Neural progenitor cell (in vitro differentiated cells): ENCODE results near the gene LDHD.

ENCODE experiments used
- EZH2 ChIP-seq: fragments of 200-600 bp; sonication (generic); IDR thresholded peaks from 2 replicates; pipeline ENCODE4 v1.6.1; 2017; ENCODE audit warnings: antibody characterized with exemption, mild to moderate bottlenecking, moderate library complexity
- TF ChIP-seq, protein P1 (sequence below): fragments of 200-600 bp; sonication (generic); IDR thresholded peaks from 2 replicates; pipeline ENCODE4 v1.5.1; 2017; ENCODE audit warnings: antibody characterized with exemption, mild to moderate bottlenecking

DNA sequence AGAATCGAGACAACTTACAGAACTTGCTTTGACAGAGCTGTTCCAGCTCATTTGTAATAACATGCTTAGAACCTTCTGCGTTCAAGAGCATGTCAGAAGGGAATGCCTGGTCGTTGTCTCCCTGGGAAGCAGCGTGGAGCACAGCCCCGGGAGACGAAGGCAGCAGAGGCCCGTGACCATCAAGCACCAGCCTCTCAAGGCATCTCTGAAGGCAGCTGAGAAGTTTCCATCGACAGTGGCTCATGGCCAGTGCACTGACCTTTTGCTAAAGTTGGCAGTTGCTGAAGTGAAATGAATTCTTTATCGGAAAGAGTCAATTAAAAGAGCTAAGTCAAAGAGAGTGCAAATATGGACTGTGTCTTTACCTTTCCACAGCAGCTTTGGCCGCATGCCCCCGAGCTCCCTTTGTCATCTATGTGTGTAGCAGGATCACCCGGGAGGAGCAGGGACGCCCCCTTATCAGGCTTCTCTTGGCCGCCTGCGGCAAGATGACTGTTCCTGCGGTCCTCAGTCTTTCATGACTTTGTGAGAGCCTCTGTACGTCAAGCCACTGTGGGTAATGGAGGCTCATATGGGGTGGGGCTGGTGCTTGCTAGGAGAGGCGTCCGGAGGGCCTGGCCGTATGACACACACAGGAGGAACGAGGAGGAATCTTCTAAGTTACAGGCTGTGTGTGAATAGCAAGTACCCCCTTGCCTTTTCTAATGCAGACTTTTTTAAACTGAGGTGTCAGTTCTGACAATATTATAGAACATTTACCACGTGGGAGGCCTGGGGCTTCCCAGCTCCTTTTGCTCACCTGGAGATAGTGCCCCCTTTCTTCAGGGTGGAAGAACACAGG lies 54.2 kb downstream of the LDHD start:
- no peak for TF ChIP-seq EZH2
- TF ChIP-seq, protein P1, sequence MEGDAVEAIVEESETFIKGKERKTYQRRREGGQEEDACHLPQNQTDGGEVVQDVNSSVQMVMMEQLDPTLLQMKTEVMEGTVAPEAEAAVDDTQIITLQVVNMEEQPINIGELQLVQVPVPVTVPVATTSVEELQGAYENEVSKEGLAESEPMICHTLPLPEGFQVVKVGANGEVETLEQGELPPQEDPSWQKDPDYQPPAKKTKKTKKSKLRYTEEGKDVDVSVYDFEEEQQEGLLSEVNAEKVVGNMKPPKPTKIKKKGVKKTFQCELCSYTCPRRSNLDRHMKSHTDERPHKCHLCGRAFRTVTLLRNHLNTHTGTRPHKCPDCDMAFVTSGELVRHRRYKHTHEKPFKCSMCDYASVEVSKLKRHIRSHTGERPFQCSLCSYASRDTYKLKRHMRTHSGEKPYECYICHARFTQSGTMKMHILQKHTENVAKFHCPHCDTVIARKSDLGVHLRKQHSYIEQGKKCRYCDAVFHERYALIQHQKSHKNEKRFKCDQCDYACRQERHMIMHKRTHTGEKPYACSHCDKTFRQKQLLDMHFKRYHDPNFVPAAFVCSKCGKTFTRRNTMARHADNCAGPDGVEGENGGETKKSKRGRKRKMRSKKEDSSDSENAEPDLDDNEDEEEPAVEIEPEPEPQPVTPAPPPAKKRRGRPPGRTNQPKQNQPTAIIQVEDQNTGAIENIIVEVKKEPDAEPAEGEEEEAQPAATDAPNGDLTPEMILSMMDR = no peak
